Tibial artery (tissue), 4 donors: Measurements from ENCODE around the gene TMEM86A.

Experiments used
- DNase-seq, 2 donors: peaks; one replicate each; pipeline ENCODE4 v3.0.0-alpha.2; 2019
- H3K27ac ChIP-seq, 2 donors: fragments of 200-600 bp; sonication (generic) in 1 of 2; 1 replicate in 1 of 2; 2 replicates in 1 of 2; pipeline ENCODE4 v1.5.1; 2018 to 2019; ENCODE audit warnings: mild to moderate bottlenecking in 1 of 2
- H3K27me3 ChIP-seq, 2 donors: fragments of 200-600 bp; sonication (generic) in 1 of 2; one replicate each; pipeline versions ENCODE4 v1.5.1 to v1.6.0; 2016 to 2019
- H3K36me3 ChIP-seq, 3 donors: fragments of 200-600 bp; sonication (generic) in 2 of 3; one replicate each; pipeline ENCODE4 v1.5.1; 2016 to 2019; ENCODE audit warnings: mild to moderate bottlenecking in 2 of 3
- H3K4me1 ChIP-seq, 4 donors: fragments of 200-600 bp; sonication (generic) in 2 of 4; 1 replicate in 3 of 4; 2 replicates in 1 of 4; pipeline ENCODE4 v1.5.1; 2016 to 2019
- H3K4me3 ChIP-seq, 2 donors: fragments of 200-600 bp; sonication (generic) in 1 of 2; 1 replicate in 1 of 2; 2 replicates in 1 of 2; pipeline ENCODE4 v1.5.1; 2018 to 2019; ENCODE audit warnings: mild to moderate bottlenecking in 2 of 2
- H3K9me3 ChIP-seq, 3 donors: fragments of 200-600 bp; sonication (generic) in 1 of 3; one replicate each; pipeline ENCODE4 v1.5.1; 2016 to 2019
- intact Hi-C: fragments of 100-400 bp; cut with DNase I; formaldehyde crosslinking; loops from one replicate; pipeline ENCODE4 v1.15.0; 2023; ENCODE audit warnings: low total_unique reads
- TF ChIP-seq, protein P1 (sequence below), 2 experiments: fragments of 200-600 bp in 1 of 2; fragments of 450-650 bp in 1 of 2; IDR thresholded peaks; one replicate each; pipeline ENCODE4 v1.5.1; 2017 to 2019; ENCODE audit warnings: antibody characterized with exemption in 2 of 2, mild to moderate bottlenecking in 1 of 2, moderate library complexity in 1 of 2

TMEM86A gene

GRCh38 chr11:18748766-18749365 is 50.3 kb downstream of the TMEM86A start:
- Histone ChIP-seq H3K9me3 (no peaks in the 10 kb centered on the region), H3K27ac (no peak overlapping the region), H3K36me3 (no peaks in the 10 kb centered on the region), H3K4me1 (peaks cover 0 to 7% (median 0%) of the 10 kb centered on the region in 4 donors), H3K27me3 (peaks cover 0 to 2% of the 10 kb centered on the region in 2 donors), H3K4me3 (no peak overlapping the region)
- TF ChIP-seq, protein P1, sequence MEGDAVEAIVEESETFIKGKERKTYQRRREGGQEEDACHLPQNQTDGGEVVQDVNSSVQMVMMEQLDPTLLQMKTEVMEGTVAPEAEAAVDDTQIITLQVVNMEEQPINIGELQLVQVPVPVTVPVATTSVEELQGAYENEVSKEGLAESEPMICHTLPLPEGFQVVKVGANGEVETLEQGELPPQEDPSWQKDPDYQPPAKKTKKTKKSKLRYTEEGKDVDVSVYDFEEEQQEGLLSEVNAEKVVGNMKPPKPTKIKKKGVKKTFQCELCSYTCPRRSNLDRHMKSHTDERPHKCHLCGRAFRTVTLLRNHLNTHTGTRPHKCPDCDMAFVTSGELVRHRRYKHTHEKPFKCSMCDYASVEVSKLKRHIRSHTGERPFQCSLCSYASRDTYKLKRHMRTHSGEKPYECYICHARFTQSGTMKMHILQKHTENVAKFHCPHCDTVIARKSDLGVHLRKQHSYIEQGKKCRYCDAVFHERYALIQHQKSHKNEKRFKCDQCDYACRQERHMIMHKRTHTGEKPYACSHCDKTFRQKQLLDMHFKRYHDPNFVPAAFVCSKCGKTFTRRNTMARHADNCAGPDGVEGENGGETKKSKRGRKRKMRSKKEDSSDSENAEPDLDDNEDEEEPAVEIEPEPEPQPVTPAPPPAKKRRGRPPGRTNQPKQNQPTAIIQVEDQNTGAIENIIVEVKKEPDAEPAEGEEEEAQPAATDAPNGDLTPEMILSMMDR (IDR thresholded peaks at IDR 0.05), result no peak
- DNase-seq, result no peak
- intact Hi-C loops, result no loop called here

DNA sequence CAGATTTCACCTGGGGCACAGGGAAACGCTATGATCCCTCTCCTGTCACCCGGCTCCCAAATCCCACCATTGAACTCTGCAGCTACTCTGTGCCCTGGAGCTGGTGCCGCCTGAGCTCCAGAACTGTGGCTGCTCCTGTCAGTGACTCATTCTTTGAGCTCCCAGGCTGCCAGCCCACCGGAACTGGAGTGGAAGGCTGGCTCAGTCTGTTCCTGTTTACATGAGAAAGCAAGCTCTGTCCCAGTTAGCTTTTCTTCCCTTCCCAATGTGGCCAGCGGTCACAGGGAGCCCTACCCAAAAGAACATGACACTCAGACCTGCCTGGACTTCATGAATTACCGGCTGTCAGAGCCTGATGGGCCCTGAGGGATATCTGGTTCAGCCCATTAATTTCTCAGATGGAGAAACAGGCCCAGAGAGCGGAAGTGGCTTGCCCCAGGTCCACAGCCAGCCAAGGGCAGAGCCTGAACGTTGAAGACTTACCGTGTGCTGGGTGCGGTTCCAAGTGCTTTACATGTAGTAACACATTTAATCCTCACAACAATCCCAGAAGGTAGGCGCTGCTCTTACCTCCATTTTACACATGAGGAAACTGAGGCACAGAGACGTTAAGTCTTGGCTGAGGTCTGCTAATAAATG is 51.2 kb downstream of the TMEM86A start:
- peaks cover 0 to 7% (median 0%) of the 10 kb centered on the region in 4 donors for H3K4me1 ChIP-seq
- H3K27me3 ChIP-seq, result peaks cover 0 to 2% of the 10 kb centered on the region in 2 donors
- intact Hi-C loops, result no loop called here
- DNase-seq, result peak in 1 of 2 donors; percentile 48
- no peaks in the 10 kb centered on the region for H3K9me3 ChIP-seq
- TF ChIP-seq, protein P1 (IDR thresholded peaks at IDR 0.05), result no peak
- no peak overlapping the region for H3K4me3 ChIP-seq
- H3K27ac ChIP-seq, result no peak overlapping the region
- H3K36me3 ChIP-seq, result no peaks in the 10 kb centered on the region

DNA sequence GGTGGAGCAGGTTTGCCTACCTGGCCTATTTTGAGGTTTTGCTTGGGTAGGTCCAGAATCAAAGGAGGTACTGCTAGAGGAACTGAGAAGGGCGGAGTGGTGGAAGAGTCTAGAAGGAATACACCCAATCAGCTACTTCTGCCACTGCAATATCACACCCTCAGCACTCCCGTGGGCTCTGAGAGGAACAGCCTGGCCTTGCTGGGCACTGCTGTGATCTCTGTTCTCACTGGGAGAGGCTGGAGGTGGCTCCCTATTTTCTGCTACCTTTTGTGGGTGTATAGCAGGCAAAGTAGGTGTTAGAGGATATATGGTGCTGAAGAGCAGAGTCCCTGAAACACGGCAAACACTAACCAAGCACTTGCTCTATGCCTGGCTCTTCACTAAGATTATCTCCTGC is 52.4 kb downstream of the TMEM86A start:
- peaks cover 0 to 2% of the 10 kb centered on the region in 2 donors for H3K27me3 ChIP-seq
- intact Hi-C loops, result no loop called here
- H3K36me3 ChIP-seq, result no peaks in the 10 kb centered on the region
- H3K4me3 ChIP-seq, result no peak overlapping the region
- TF ChIP-seq, protein P1 (IDR thresholded peaks at IDR 0.05), result no peak
- H3K9me3 ChIP-seq, result no peaks in the 10 kb centered on the region
- H3K4me1 ChIP-seq, result peaks cover 0 to 7% (median 0%) of the 10 kb centered on the region in 4 donors
- no peak for DNase-seq
- H3K27ac ChIP-seq, result no peak overlapping the region

DNA sequence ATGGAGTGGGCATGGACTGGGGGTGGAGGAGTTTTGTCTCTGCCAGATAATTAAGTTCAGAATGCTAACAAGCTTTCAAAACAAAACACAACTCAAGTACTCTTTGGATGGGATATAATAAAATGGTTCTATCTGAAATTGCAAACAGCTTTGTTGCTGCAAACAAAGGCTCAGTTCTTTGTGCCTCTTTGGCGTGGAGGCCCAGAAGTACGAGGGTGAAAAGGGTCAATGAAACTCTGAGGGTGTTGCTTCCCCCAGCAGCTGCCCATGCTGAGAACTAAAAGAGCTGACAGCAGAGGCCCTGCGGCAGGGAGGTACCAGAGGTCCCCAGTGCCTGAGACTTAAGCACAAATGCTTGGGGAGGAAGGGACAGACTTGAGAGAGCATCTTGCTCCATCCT is 53.9 kb downstream of the TMEM86A start:
- Histone ChIP-seq H3K4me1 (peaks cover 0 to 7% (median 0%) of the 10 kb centered on the region in 4 donors), H3K4me3 (no peak overlapping the region), H3K36me3 (no peaks in the 10 kb centered on the region), H3K9me3 (no peaks in the 10 kb centered on the region), H3K27me3 (peaks cover 0 to 2% of the 10 kb centered on the region in 2 donors), H3K27ac (no peak overlapping the region)
- TF ChIP-seq, protein P1 (IDR thresholded peaks at IDR 0.05), result no peak
- intact Hi-C loops, result no loop called here
- DNase-seq, result no peak

DNA sequence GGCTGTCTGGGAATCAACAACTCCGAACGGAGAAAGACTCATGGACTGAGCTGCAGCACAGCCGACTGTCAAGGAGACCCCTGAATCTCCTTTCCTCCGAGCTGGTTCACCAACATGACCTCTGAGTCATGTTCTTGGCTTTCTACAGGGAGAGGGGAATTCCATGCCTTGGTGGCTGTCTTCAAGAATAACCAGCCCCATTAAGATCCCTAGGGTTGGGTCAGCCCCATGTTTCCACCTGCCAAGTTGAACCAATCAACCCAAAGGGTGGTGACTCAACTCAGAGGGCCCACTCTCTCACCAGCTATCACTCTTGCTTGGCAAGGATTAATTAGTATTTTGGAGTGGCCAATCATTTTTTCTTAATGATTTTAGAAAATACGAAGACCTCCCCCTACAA is 55.7 kb downstream of the TMEM86A start:
- Histone ChIP-seq H3K4me3 (no peak overlapping the region), H3K9me3 (no peaks in the 10 kb centered on the region), H3K27me3 (peaks cover 0 to 2% of the 10 kb centered on the region in 2 donors), H3K4me1 (peaks cover 0 to 5% (median 0%) of the 10 kb centered on the region in 4 donors), H3K27ac (no peak overlapping the region), H3K36me3 (no peaks in the 10 kb centered on the region)
- DNase-seq, result no peak
- TF ChIP-seq, protein P1 (IDR thresholded peaks at IDR 0.05), result no peak
- intact Hi-C loops, result no loop called here
